ENCODE data around the gene MXI1. TPM values are rescaled to one million over a fixed set of nuclear protein-coding genes. Genes with fewer than 3 reads are reported as not detected.

MXI1 gene
- total RNA-seq, 1 experiment from 2014 or later: 16.6 TPM

DNA sequence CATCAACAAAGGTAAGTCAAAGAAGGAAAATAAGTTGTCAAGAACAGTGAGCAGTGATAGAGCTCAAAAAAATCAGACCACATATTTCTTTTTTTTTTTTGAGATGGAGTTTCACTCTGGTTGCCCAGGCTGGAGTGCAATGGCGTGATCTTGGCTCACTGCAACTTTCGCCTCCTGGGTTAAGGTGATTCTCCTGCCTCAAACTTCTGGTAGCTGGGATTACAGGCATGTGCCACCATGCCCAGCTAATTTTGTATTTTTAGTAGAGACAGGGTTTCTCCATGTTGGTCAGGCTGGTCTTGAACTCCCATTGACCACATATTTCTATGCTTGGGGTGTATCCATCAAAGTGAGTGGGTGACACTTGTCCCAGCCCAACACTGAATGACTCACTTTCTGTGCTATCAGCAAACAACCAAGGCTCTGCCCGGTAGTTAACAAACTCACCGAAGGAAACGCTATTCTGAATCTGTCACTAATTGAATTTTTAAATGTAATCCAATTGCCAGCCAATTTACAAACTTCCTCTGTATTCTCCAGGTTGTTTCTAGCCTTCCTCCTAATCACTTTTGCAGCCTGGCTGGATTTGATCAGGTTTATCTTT lies 116.9 kb downstream of the MXI1 start (continued):
- TF ChIP-seq MXD4 (CRISPR knock-in tag; IDR thresholded peaks at IDR 0.05; ENCODE audit: borderline replicate concordance) (no peak), PRRX2 (CRISPR knock-in tag; IDR thresholded peaks at IDR 0.05) (no peak), GABPB1 (CRISPR knock-in tag; IDR thresholded peaks at IDR 0.05) (no peak), ZNF416 (CRISPR knock-in tag; IDR thresholded peaks at IDR 0.05) (no peak), ERG (CRISPR knock-in tag; IDR thresholded peaks at IDR 0.05) (no peak), SP1 (CRISPR knock-in tag; conservative IDR thresholded peaks at IDR 0.05) (no peak)

DNA sequence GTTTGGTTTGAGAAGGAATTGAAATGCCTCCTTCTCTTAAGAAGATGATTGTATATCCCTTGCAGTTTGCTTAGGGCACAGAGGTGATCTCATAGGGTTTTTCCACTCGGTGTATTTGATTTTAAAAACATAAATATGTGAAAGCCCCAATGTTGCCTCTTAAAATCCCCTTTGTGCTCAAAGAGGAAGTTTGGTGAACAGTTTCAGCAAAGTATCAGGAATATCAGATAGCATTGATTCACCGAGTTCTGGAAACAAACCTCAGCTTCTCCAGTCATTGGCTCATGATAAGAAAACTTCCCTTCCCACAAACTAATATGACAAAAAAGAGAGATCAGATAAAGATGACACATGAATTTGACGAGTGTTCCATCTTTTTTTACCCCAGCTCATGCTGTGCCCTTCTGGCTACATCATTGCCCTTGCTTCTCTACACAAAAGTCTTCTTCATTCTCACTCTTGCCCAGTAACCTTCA lies 117.4 kb downstream of the MXI1 start:
- Mint-ChIP-seq H3K36me3 (peaks cover 17% of the 10 kb centered on the region), H3K27ac (no peak overlapping the region), H3K9me3 (peaks cover 24% of the 10 kb centered on the region), H3K4me3 (no peak overlapping the region), H3K27me3 (ENCODE audit: low read depth) (peaks cover 5% of the 10 kb centered on the region), H3K4me1 (peaks cover 1% of the 10 kb centered on the region)
- DNase-seq (ENCODE audit: low spot score) (no peak), ATAC-seq (no peak)
- ChIA-PET CTCF (interaction anchor here (2.1 kb wide), 1 partner anchor 29 kb away, joined by 6 read pairs; no protein-coding TSS in a partner anchor), POLR2A (no interaction called here)
- TF ChIP-seq SMAD3 (CRISPR knock-in tag; IDR thresholded peaks at IDR 0.05; ENCODE audit: borderline replicate concordance) (no peak), EMX1 (CRISPR knock-in tag; IDR thresholded peaks at IDR 0.05) (no peak), ZNF232 (CRISPR knock-in tag; IDR thresholded peaks at IDR 0.05) (no peak), ZNF416 (CRISPR knock-in tag; IDR thresholded peaks at IDR 0.05) (no peak), ATF1 (CRISPR knock-in tag; IDR thresholded peaks at IDR 0.05) (no peak), ZBTB21 (CRISPR knock-in tag; IDR thresholded peaks at IDR 0.05; ENCODE audit: borderline replicate concordance) (no peak), FOXP1 (CRISPR knock-in tag; IDR thresholded peaks at IDR 0.05; ENCODE audit: borderline replicate concordance) (no peak)

- DNase-seq (ENCODE audit: low spot score) (no peak), ATAC-seq (no peak)
- Mint-ChIP-seq H3K4me1 (no peaks in the 10 kb centered on the region), H3K9me3 (peaks cover 33% of the 10 kb centered on the region), H3K27ac (no peak overlapping the region), H3K36me3 (peaks cover 27% of the 10 kb centered on the region), H3K27me3 (ENCODE audit: low read depth) (peaks cover 10% of the 10 kb centered on the region), H3K4me3 (no peak overlapping the region)
- POLR2A ChIA-PET: no interaction called here
- no peak for TF ChIP-seq ZNF219 (CRISPR knock-in tag; IDR thresholded peaks at IDR 0.05; ENCODE audit: borderline replicate concordance)
- TF ChIP-seq ATF3 (CRISPR knock-in tag; conservative IDR thresholded peaks at IDR 0.05): no peak
- TF ChIP-seq, protein P1, sequence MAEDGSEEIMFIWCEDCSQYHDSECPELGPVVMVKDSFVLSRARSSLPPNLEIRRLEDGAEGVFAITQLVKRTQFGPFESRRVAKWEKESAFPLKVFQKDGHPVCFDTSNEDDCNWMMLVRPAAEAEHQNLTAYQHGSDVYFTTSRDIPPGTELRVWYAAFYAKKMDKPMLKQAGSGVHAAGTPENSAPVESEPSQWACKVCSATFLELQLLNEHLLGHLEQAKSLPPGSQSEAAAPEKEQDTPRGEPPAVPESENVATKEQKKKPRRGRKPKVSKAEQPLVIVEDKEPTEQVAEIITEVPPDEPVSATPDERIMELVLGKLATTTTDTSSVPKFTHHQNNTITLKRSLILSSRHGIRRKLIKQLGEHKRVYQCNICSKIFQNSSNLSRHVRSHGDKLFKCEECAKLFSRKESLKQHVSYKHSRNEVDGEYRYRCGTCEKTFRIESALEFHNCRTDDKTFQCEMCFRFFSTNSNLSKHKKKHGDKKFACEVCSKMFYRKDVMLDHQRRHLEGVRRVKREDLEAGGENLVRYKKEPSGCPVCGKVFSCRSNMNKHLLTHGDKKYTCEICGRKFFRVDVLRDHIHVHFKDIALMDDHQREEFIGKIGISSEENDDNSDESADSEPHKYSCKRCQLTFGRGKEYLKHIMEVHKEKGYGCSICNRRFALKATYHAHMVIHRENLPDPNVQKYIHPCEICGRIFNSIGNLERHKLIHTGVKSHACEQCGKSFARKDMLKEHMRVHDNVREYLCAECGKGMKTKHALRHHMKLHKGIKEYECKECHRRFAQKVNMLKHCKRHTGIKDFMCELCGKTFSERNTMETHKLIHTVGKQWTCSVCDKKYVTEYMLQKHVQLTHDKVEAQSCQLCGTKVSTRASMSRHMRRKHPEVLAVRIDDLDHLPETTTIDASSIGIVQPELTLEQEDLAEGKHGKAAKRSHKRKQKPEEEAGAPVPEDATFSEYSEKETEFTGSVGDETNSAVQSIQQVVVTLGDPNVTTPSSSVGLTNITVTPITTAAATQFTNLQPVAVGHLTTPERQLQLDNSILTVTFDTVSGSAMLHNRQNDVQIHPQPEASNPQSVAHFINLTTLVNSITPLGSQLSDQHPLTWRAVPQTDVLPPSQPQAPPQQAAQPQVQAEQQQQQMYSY (CRISPR knock-in tag; IDR thresholded peaks at IDR 0.05): no peak
- TF ChIP-seq ZMAT4 (CRISPR knock-in tag; IDR thresholded peaks at IDR 0.05): no peak
- no peak for TF ChIP-seq ELF4 (CRISPR knock-in tag; IDR thresholded peaks at IDR 0.05; ENCODE audit: low read depth)
- CTCF ChIA-PET: interaction anchor here (0.9 kb wide), 1 partner anchor 28 kb away, joined by 3 read pairs; no protein-coding TSS in a partner anchor
Observed at GRCh38 chr10:110326351-110327032, 119.1 kb downstream of the MXI1 start.

Measured in WTC11 (cell line).